Stomach (tissue), 4 donors: ENCODE results near the gene PRDM16.

ENCODE experiments used
- POLR2AphosphoS5 ChIP-seq, 3 donors: sonication (generic); formaldehyde crosslinking; IDR thresholded peaks; one replicate each; pipeline ENCODE4 v1.6.1; 2016; ENCODE audit warnings: antibody characterized with exemption in 3 of 3
- TF ChIP-seq, protein P1 (sequence below), 7 experiments: fragments of 450-650 bp in 4 of 7; fragments of 200-600 bp in 3 of 7; sonication (generic) in 3 of 7; IDR thresholded peaks; one replicate each; pipeline ENCODE4 v1.5.1; 2016 to 2019; ENCODE audit warnings: antibody characterized with exemption in 7 of 7, control low read depth in 2 of 7, mild to moderate bottlenecking in 1 of 7

DNA sequence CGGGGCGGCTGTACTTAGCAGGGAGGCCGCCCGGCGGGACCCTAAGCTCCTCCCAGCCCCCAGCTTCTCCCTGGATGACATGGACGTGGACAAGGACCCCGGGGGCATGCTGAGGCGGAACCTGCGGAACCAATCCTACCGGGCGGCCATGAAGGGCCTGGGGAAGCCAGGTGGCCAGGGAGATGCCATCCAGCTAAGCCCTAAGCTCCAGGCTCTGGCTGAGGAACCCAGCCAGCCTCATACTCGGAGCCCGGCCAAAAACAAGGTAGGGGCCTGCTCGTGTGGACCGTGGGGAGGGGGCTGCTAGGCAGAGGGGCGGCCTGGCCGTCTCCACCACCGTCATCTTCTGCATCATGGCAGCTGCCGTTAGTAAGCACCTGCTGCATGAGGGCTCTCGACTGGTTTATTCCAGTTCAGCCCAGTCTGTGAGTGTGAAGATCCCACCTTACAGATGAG is 394.4 kb downstream of the PRDM16 start:
- TF ChIP-seq, protein P1, sequence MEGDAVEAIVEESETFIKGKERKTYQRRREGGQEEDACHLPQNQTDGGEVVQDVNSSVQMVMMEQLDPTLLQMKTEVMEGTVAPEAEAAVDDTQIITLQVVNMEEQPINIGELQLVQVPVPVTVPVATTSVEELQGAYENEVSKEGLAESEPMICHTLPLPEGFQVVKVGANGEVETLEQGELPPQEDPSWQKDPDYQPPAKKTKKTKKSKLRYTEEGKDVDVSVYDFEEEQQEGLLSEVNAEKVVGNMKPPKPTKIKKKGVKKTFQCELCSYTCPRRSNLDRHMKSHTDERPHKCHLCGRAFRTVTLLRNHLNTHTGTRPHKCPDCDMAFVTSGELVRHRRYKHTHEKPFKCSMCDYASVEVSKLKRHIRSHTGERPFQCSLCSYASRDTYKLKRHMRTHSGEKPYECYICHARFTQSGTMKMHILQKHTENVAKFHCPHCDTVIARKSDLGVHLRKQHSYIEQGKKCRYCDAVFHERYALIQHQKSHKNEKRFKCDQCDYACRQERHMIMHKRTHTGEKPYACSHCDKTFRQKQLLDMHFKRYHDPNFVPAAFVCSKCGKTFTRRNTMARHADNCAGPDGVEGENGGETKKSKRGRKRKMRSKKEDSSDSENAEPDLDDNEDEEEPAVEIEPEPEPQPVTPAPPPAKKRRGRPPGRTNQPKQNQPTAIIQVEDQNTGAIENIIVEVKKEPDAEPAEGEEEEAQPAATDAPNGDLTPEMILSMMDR (IDR thresholded peaks at IDR 0.05): no peak
- no peak for TF ChIP-seq POLR2AphosphoS5 (IDR thresholded peaks at IDR 0.05)
